Aorta (tissue), 5 donors: ENCODE measurements around the gene TULP4. TPM values are rescaled to one million over a fixed set of nuclear protein-coding genes. Genes with fewer than 3 reads are reported as not detected.
"Not testable (repeated sequence)": the region's sequence is repeated elsewhere in the genome, so short reads cannot be mapped to it uniquely, and the experiment has no call there.

Experiments used
- ATAC-seq: fragments of 200-7000 bp; cut with Tn5 transposase; one replicate; pipeline ENCODE4 v1.9.1; 2022; ENCODE audit warnings: moderate library complexity; ENCODE audit not compliant: low FRiP score
- DNase-seq, 2 donors: peaks; one replicate each; pipeline ENCODE4 v3.0.0-alpha.2; 2020
- H3K27ac ChIP-seq, 2 donors: one replicate each; pipeline ENCODE4 v1.5.1; 2013; ENCODE audit warnings: low read length in 2 of 2, mild to moderate bottlenecking in 2 of 2, moderate library complexity in 2 of 2, control low read depth in 1 of 2, inconsistent platforms in 1 of 2, low read depth in 1 of 2
- H3K27me3 ChIP-seq, 2 donors: one replicate each; pipeline ENCODE4 v1.6.1; 2013; ENCODE audit warnings: control low read depth in 1 of 2, low read length in 1 of 2, mild to moderate bottlenecking in 1 of 2, moderate library complexity in 1 of 2; ENCODE audit not compliant: insufficient read depth in 2 of 2, control insufficient read depth in 1 of 2
- H3K36me3 ChIP-seq, 2 donors: one replicate each; pipeline ENCODE4 v1.6.1; 2013; ENCODE audit warnings: control low read depth in 1 of 2, low read length in 1 of 2, mild to moderate bottlenecking in 1 of 2; ENCODE audit not compliant: insufficient read depth in 2 of 2, control insufficient read depth in 1 of 2
- H3K4me1 ChIP-seq, 2 donors: one replicate each; pipeline ENCODE4 v1.6.1; 2013; ENCODE audit warnings: low read length in 2 of 2, control low read depth in 1 of 2, mild to moderate bottlenecking in 1 of 2, moderate library complexity in 1 of 2; ENCODE audit not compliant: insufficient read depth in 2 of 2, control insufficient read depth in 1 of 2
- H3K4me3 ChIP-seq, 2 donors: one replicate each; pipeline ENCODE4 v1.5.1; 2013; ENCODE audit warnings: low read length in 2 of 2, control low read depth in 1 of 2, mild to moderate bottlenecking in 1 of 2
- H3K9me3 ChIP-seq: one replicate; pipeline ENCODE4 v1.6.1; 2013; ENCODE audit warnings: mild to moderate bottlenecking, low read length; ENCODE audit not compliant: control insufficient read depth
- whole genome bisulfite sequencing, 2 donors: extraction: QIAGEN DNeasy Blood & Tissue Kit; methylation state at CpG; one replicate each; pipeline ENCODE4 v1.1.7; 2013; 5-methylcytosine and 5-hydroxymethylcytosine counted together
- intact Hi-C, 2 donors: fragments of 100-400 bp; cut with DNase I; formaldehyde crosslinking; loops; one replicate each; pipeline versions ENCODE4 v1.14.2 to v1.15.0; 2022
- polyA plus RNA-seq, 2 donors: library from polyadenylated mRNA; stranded (reverse); fragments of 200-250 nt; gene quantifications; one replicate each; pipeline ENCODE4 v1.2.3, GENCODE V29; 2013
- total RNA-seq, 2 donors: library from RNA; stranded (reverse); fragmentation: NEBNext Ultra II Directional; extraction: Animal tissue kit (Norgen Biotek cat#: 25700); gene quantifications; one replicate each; pipeline ENCODE4 v1.2.1, GENCODE V29; 2021
- donor health status: healthy with polysubstance abuse.
- donor health status: Bipolar disorder and iron deficiency.
- donor health status: DM: no; HTN: no; CAD: no.
- donor health status: DM: no; HTN: no; CAD: no.
- donor health status: DM: yes; HTN: yes; CAD: no.

The TULP4 gene
- total and polyA plus RNA-seq, 4 donors, result 2.4 to 86.1 (median 40.0) TPM

DNA sequence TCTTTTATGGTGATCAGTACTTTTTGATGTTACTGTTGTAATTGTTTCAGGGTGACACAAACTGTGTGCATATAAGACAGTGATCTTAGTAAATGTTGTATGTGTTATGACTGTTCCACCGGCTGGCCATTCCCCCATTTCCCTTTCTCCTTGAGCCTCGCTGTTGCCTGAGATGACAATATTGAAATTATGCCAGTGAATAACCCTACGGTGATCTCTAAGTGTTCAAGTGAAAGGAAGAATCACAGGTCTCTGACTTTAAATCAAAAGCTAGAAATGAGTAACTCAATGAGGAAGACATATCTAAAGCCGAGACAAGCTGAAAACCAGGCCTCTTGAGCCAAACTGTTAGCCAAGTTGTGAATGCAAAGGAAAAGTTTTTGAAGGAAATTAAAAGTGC is 32.3 kb downstream of the TULP4 start:
- no peak overlapping the region for H3K4me3 ChIP-seq
- intact Hi-C loops, result no loop called here
- 85 to 88% methylated on average over 4 of the region's 4 CpGs for WGBS, 2 donors
- H3K27me3 ChIP-seq, result no peaks in the 10 kb centered on the region
- ATAC-seq (no peak), DNase-seq (no peak)
- no peaks in the 10 kb centered on the region for H3K36me3 ChIP-seq
- H3K4me1 ChIP-seq, result peaks cover 0 to 2% of the 10 kb centered on the region in 2 donors
- H3K9me3 ChIP-seq, result no peaks in the 10 kb centered on the region
- H3K27ac ChIP-seq, result no peak overlapping the region

GRCh38 chr6:158345444-158345843 is 33.2 kb downstream of the TULP4 start:
- DNase-seq, H3K27ac ChIP-seq, H3K4me1 ChIP-seq, H3K36me3 ChIP-seq, H3K27me3 ChIP-seq, ATAC-seq, intact Hi-C loops, H3K9me3 ChIP-seq, H3K4me3 ChIP-seq: not testable (repeated sequence)
- WGBS, 2 donors, result 94 to 95% methylated on average over 6 of the region's 6 CpGs

DNA sequence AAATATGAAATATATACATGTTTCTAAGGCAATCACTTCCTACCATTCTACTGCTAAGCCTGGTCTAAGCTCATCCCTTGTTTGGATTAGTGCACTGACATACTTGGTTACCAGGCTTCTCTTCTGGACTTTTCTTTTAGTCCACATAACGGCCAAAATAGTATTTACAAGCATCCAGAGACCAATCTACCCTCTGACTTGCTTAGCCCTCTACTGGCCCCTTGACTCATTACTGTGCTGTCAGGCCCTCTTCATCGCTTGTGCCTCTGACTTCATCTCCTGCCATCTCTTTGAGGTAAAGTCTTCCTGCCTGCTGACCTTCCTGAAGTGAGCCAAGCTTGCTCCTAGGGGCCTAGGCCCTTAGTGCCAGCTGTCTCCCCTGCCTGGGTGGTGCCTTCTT is 35.1 kb downstream of the TULP4 start:
- Histone ChIP-seq H3K27me3 (no peaks in the 10 kb centered on the region), H3K36me3 (no peaks in the 10 kb centered on the region), H3K4me1 (no peaks in the 10 kb centered on the region), H3K27ac (no peak overlapping the region), H3K9me3 (no peaks in the 10 kb centered on the region), H3K4me3 (no peak overlapping the region)
- 97% methylated on average over 2 of the region's 2 CpGs for WGBS, 2 donors
- DNase-seq (no peak), ATAC-seq (no peak)
- intact Hi-C loops, result loop anchor here in 1 of 2 donors (1.0 kb wide), 1 partner anchor 24 kb away; no protein-coding TSS in a partner anchor

DNA sequence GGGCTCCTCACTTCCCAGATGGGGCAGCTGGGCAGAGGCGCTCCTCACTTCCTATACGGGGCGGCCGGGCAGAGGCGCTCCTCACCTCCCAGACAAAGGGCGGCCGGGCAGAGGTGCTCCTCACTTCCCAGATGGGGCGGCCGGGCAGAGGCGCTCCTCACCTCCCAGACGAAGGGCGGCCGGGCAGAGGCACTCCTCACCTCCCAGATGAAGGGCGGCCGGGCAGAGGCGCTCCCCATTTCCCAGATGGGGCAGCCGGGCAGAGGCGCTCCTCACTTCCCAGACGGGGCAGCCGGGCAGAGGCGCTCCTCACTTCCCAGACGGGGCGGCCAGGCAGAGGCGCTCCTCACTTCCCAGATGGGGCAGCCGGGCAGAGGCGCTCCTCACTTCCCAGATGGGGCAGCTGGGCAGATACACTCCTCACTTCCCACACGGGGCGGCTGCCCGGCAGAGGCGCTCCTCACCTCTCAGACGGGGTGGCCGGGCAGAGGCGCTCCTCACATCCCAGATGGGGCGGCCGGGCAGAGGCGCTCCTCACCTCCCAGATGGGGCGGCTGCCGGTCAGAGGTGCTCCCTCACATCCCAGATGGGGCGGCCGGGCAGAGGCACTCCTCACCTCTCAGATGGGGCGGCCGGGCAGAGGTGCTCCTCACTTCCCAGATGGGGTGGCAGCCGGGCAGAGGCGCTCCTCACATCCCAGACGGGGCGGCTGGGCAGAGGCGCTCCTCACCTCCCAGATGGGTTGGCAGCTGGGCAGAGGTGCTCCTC is 36.7 kb downstream of the TULP4 start:
- H3K27me3 ChIP-seq, H3K4me3 ChIP-seq, H3K9me3 ChIP-seq, H3K36me3 ChIP-seq, intact Hi-C loops, H3K4me1 ChIP-seq, H3K27ac ChIP-seq, ATAC-seq, DNase-seq: not testable (repeated sequence)
- WGBS, 2 donors, result 92 to 93% methylated on average over 39 to 47 of the region's 47 CpGs

GRCh38 chr6:158349505-158350275 is 37.4 kb downstream of the TULP4 start:
- ATAC-seq, H3K27ac ChIP-seq, H3K4me3 ChIP-seq, H3K4me1 ChIP-seq, H3K27me3 ChIP-seq, H3K36me3 ChIP-seq, H3K9me3 ChIP-seq, DNase-seq, intact Hi-C loops: not testable (repeated sequence)
- 96 to 97% methylated on average over 46 to 54 of the region's 54 CpGs for WGBS, 2 donors

- H3K4me1 ChIP-seq, H3K4me3 ChIP-seq, H3K27ac ChIP-seq, ATAC-seq, H3K27me3 ChIP-seq, DNase-seq, H3K36me3 ChIP-seq, intact Hi-C loops, H3K9me3 ChIP-seq: not testable (repeated sequence)
- 96% methylated on average over 7 of the region's 7 CpGs for WGBS, 2 donors
These were observed 38.5 kb downstream of the TULP4 start for GRCh38 chr6:158350731-158351130.

GRCh38 chr6:158353883-158354877 is 41.9 kb downstream of the TULP4 start:
- DNase-seq (no peak), ATAC-seq (no peak)
- Histone ChIP-seq H3K27ac (no peak overlapping the region), H3K4me3 (no peak overlapping the region), H3K4me1 (no peaks in the 10 kb centered on the region), H3K36me3 (no peaks in the 10 kb centered on the region), H3K27me3 (no peaks in the 10 kb centered on the region), H3K9me3 (no peaks in the 10 kb centered on the region)
- WGBS, 2 donors, result 78 to 81% methylated on average over 13 of the region's 13 CpGs
- intact Hi-C loops, result no loop called here
